Upper lobe of left lung (tissue), 4 donors: ENCODE results near the gene COL19A1.

Experiments used
- POLR2A ChIP-seq, 4 donors: fragments of 450-650 bp; IDR thresholded peaks; one replicate each; pipeline ENCODE4 v1.5.1; 2016 to 2017; ENCODE audit warnings: antibody characterized with exemption in 4 of 4, mild to moderate bottlenecking in 2 of 4
- TF ChIP-seq, protein P1 (sequence below), 6 experiments: fragments of 450-650 bp in 4 of 6; fragments of 200-600 bp in 2 of 6; sonication (generic) in 2 of 6; IDR thresholded peaks; one replicate each; pipeline ENCODE4 v1.5.1; 2016 to 2019; ENCODE audit warnings: antibody characterized with exemption in 6 of 6

DNA sequence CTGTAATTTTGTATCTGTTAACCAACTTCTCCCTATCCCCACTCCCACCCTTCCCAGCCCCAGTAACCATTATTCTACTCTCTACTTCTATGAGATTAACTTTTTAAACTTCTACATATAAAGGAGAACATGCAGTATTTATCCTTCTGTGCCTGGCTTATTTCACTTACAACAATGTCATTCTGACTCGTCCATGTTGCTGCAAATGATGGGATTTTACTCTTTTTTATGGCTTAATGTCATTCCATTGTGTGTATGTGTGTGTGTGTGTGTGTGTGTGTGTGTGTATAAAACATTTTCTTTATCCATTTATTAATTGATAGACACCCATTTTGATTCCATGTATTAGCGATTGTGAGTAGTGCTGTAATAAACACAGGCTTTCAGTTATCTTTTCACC is 76.1 kb downstream of the COL19A1 start:
- TF ChIP-seq POLR2A (IDR thresholded peaks at IDR 0.05), result no peak
- TF ChIP-seq, protein P1, sequence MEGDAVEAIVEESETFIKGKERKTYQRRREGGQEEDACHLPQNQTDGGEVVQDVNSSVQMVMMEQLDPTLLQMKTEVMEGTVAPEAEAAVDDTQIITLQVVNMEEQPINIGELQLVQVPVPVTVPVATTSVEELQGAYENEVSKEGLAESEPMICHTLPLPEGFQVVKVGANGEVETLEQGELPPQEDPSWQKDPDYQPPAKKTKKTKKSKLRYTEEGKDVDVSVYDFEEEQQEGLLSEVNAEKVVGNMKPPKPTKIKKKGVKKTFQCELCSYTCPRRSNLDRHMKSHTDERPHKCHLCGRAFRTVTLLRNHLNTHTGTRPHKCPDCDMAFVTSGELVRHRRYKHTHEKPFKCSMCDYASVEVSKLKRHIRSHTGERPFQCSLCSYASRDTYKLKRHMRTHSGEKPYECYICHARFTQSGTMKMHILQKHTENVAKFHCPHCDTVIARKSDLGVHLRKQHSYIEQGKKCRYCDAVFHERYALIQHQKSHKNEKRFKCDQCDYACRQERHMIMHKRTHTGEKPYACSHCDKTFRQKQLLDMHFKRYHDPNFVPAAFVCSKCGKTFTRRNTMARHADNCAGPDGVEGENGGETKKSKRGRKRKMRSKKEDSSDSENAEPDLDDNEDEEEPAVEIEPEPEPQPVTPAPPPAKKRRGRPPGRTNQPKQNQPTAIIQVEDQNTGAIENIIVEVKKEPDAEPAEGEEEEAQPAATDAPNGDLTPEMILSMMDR (IDR thresholded peaks at IDR 0.05), result no peak
